ENCODE data around the gene TOLLIP.

Gene TOLLIP

GRCh38 chr11:1310318-1310687 lies 871 bp upstream of the TOLLIP start:
- DNase-seq, result no peak

GRCh38 chr11:1308743-1309497 lies 512 bp downstream of the TOLLIP start:
- DNase-seq, result no peak

GRCh38 chr11:1307998-1308742 lies 1.3 kb downstream of the TOLLIP start:
- DNase-seq, result peak; percentile 23

GRCh38 chr11:1307163-1307870 lies 2.1 kb downstream of the TOLLIP start:
- peak; percentile 17 for DNase-seq

DNA sequence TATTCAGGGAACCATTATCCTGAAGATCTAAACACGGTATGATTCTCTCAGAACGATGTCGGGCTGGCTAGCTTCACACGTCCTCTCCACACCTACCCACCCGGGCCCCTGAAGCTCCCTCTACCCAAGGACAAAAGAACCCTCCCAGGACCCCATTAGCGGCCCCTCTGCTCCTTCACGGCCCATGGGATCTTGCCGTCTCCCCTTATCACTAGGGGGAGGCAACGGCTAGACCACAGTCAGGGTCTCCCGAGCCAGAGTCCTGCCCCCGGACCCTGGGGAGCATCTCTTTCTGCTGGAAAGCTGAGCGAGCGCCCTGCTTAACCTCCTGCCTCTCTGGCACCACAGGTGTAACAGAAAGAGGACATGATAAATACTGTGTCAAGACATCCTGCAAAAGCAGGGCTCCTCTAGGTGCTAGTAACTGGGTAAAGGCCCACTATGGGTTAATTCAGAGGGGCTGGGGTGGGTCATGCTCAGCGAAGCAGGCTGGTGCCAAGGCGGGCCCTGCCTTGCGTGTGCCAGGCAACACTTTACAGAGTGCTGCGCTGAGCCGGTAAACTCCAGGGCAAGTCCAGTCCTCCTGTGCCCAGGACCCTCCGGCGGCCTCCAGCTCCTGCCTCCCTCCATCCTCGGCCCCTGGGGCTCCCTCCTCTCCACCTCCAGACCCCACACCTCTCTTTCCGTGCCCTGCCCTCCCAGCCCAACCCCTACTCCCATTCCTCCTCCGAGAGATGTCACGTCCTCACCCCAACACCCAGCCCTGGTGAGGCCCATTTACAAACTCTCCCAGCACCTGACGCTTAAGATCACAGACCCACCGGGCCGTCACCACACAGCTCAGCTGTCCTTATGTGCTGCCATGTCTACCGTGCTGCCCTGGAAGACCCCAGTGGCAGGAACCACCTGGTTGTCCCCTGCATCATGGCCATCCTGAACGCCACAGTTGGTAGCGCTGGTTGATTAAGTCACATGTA lies 3.0 kb downstream of the TOLLIP start:
- peak; percentile 14 for DNase-seq

- peak; percentile 13 for DNase-seq
These were observed 3.9 kb downstream of the TOLLIP start for GRCh38 chr11:1305501-1306056.

GRCh38 chr11:1305063-1305495 lies 4.4 kb downstream of the TOLLIP start:
- no peak for DNase-seq

- DNase-seq, result no peak
These were observed 5.1 kb downstream of the TOLLIP start for GRCh38 chr11:1304380-1304779.

- peak; percentile 18 for DNase-seq
These were observed 5.5 kb downstream of the TOLLIP start for GRCh38 chr11:1303973-1304372.

DNA sequence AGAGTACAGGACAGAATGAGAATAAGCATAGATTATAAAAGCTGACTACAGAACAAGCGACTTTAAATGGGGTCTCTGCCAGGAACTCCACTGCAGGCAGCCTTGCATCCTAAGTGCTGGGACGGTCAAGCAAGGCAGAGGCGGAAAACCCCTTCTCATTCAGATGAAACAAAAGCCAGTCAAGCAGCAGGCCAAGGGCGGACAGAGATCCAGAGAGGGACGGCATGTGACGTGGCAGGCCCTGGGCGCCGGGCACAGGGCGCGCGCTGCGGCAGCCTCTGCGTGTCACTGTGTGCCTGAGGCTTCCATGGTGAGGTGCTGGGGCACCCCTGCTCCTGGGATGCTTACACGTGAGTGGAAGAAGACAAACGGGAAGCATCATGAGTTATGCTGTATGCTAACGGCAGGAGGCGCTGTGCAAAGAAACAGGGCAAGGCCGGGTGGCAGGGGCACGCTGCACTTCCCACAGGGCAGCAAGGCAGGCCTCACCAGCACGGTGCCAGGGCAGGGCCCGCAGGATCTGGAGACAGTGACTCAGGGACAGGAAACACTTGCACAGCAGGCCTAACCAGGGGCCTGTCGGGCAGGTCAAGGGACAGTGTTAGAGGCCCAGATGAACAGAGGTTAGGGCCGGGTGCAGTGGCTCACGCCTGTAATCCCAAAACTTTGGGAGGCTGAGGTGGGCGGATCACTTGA lies 6.2 kb downstream of the TOLLIP start:
- no peak for DNase-seq

GRCh38 chr11:1302461-1303125 lies 6.8 kb downstream of the TOLLIP start:
- no peak for DNase-seq

DNA sequence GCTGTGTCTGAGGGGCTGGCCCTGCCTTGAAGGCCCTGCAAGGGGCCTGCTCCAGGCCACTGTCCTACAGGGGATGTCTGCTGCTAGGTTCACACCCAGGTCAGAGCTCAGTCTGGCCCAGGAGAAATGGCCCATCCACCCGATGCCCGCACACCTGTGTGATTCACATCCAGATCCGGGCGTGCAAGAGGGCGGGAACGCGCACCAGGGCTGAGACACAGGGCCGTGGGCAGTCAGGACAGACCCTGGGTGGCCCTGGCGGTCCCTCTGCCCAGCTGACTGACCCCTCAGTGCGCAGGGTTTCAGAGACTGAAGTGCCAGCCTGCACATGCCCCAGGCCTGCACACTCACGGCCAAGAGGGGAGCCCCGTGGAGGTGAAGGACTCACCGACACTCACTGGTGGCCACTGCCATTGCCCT lies 7.4 kb downstream of the TOLLIP start:
- DNase-seq, result peak; percentile 14

DNA sequence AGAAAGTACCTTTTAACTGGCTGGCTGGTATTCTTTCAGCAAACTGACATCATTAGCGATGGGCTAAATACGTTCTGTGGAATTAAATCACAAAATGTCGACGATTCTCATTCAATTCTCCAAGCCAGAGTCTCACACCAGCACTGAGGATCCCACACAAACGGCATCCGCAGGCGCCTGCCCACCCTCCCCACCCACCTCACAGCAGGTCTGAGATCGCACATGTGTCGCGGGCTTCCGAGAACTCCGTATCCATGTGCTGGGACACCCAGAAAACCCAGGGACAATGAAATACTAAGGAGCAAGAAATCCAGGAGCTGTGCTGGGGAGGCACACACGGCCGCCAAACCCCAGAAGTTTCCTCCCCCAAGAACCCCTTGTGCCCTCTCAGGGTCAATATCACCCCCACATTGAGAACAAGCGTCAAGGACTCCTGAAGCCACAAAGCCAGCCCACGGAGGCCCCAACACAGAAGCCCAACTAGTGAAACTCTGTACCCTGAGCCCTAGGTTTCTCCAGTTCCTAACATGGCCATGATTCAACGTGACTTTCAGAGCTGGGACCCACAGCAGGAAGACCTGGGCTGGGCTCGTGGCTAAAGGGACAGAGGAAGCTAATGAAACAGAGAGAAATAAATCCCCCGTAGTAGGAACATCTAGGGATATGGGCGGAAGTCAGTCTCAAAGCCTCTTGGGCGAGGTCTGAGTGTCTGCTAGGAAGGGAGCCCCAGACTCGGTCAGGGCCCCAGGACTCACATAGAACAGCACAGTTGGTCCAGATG lies 8.0 kb downstream of the TOLLIP start:
- DNase-seq, result peak; percentile 2

DNA sequence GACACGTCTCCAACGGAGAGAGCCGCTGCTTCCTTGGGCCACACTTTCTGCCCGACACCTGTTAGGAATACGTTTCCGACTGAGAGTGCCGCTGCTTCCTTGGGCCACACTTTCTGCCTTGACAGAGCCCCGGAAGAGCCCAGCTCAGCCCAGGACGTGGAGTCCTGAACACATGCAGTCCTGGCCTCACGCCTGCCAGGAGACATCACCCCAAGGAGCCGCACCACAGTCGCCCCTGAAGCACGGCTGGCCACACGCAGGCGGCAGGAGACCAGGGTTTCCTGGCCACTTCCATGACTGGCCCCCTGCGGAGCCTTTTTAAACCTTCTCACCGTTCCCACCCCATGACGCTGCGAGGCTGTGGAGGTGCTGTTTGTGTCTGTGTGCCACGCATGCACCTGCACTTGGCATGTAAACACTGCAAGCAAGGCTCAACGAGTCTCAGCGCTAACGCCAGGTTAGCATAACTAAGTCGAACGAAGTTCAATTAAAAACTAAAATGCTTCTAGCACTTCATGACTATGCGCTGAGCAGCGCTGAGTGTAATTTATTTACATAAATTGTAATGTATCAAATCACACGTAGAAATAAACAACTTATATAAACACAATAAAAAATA lies 8.8 kb downstream of the TOLLIP start:
- no peak for DNase-seq

- DNase-seq, result peak; percentile 11
These were observed 9.3 kb downstream of the TOLLIP start for GRCh38 chr11:1300121-1300520.

- DNase-seq, result no peak
These were observed 9.8 kb downstream of the TOLLIP start for GRCh38 chr11:1299621-1300020.

DNA sequence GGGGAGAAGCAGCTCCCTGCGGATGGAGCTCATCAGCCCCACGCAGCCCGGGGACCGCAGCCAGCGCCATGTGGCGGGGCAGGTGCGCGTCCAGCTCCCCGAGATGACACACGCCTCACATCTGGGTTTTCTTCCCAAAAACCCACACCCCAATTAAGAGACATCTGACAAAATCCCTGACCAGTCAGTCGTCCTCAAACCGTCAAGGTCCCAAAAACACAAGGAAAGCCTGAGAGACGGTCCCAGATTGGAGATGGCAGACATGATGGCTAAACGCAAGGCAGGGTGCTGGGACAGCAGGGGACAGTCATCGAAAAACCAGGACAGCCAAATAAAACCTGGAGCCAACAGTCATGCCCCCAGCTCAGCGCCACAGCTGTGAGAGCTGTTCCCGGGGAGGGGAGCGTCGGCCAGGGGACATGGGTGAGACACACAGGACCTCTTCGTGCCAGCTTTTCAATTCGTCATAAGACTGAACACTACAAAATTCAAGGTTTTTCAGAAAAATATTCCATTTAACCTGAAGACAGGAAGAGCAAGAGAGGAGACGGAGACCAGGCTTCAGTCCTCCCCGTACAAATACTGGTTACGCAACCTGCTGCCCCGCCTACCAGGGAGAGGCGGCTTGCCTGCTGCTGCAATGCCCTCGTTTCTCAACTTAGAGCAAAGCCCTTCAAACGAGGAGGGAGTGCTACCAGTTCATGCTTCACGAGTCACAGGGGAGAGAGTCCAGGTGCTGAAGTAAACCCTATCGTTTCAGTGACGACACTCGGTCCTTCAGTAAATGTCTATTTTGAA lies 10.5 kb downstream of the TOLLIP start:
- peak; percentile 26 for DNase-seq

- DNase-seq, result peak; percentile 9
These were observed 11.6 kb downstream of the TOLLIP start for GRCh38 chr11:1297576-1298473.
